ENCODE measurements around the gene RASGEF1C. TPM values are rescaled to one million over a fixed set of nuclear protein-coding genes. Genes with fewer than 3 reads are reported as not detected.

RASGEF1C gene
- total RNA-seq, 1 experiment from 2014 or later = 0.29 TPM

DNA sequence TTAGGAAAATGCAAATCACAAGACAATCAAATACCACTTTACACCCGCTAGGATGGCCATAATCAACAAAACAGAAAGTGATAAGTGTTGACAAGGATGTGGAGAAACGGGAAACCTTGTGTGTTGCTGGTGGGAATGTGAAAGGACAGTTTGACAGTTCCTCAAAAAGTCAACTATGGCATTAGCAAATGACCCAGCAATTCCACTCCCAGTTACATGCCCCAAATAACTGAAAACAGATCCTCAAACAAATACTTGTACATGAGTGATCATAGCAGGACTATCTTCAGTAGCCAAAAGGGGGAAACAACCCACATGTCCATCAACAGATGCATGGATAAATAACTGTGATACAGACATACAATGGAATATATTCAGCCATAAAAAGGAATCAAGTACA, 21.2 kb downstream of the RASGEF1C start:
- no peaks in the 10 kb centered on the region for H3K9me2 ChIP-seq (replicated peaks; ENCODE audit: low read length)
- DNase-seq (no peak), ATAC-seq (no peak)
- TF ChIP-seq EZH2phosphoT487 (IDR thresholded peaks at IDR 0.05; ENCODE audit: borderline replicate concordance, low read length) (no peak), EZH2 (IDR thresholded peaks at IDR 0.05; ENCODE audit: low read length, unreplicated experiment) (no peak)
- TF ChIP-seq, protein P1, sequence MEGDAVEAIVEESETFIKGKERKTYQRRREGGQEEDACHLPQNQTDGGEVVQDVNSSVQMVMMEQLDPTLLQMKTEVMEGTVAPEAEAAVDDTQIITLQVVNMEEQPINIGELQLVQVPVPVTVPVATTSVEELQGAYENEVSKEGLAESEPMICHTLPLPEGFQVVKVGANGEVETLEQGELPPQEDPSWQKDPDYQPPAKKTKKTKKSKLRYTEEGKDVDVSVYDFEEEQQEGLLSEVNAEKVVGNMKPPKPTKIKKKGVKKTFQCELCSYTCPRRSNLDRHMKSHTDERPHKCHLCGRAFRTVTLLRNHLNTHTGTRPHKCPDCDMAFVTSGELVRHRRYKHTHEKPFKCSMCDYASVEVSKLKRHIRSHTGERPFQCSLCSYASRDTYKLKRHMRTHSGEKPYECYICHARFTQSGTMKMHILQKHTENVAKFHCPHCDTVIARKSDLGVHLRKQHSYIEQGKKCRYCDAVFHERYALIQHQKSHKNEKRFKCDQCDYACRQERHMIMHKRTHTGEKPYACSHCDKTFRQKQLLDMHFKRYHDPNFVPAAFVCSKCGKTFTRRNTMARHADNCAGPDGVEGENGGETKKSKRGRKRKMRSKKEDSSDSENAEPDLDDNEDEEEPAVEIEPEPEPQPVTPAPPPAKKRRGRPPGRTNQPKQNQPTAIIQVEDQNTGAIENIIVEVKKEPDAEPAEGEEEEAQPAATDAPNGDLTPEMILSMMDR (conservative IDR thresholded peaks at IDR 0.05; ENCODE audit: low read depth, low read length) = no peak
- peaks cover 3% of the 10 kb centered on the region; the same call in 1 of the 2 replicates for H3K4me1 ChIP-seq (ENCODE audit: insufficient read depth, low read length)
- H3K36me3 ChIP-seq (ENCODE audit: low read depth, low read length) = no peaks in the 10 kb centered on the region
- H3K9ac ChIP-seq (ENCODE audit: low read length) = no peak overlapping the region
- BruUV-seq (replicated peaks) = no TSS peak
- no peaks in the 10 kb centered on the region for H4K20me1 ChIP-seq (ENCODE audit: low read length)
- no peaks in the 10 kb centered on the region for H3K27me3 ChIP-seq (ENCODE audit: low read length)
- CTCF ChIA-PET = no interaction called here
- no peak overlapping the region for H2AFZ ChIP-seq (ENCODE audit: low read length)
- no peak overlapping the region for H3K4me2 ChIP-seq (ENCODE audit: low read length)
- H3K79me2 ChIP-seq (ENCODE audit: low read length) = no peaks in the 10 kb centered on the region
- no peaks in the 10 kb centered on the region for H3K9me3 ChIP-seq (ENCODE audit: low read length)
- H3F3A ChIP-seq (ENCODE audit: low read length, unreplicated experiment) = no peaks in the 10 kb centered on the region
- no peak overlapping the region for H3K27ac ChIP-seq (ENCODE audit: low read length)
- POLR2A ChIA-PET (ENCODE audit: unreplicated experiment) = no interaction called here
- intact Hi-C loops (cut with micrococcal nuclease) = no loop called here
- H3K4me3 ChIP-seq (ENCODE audit: low read length) = no peak overlapping the region

DNA sequence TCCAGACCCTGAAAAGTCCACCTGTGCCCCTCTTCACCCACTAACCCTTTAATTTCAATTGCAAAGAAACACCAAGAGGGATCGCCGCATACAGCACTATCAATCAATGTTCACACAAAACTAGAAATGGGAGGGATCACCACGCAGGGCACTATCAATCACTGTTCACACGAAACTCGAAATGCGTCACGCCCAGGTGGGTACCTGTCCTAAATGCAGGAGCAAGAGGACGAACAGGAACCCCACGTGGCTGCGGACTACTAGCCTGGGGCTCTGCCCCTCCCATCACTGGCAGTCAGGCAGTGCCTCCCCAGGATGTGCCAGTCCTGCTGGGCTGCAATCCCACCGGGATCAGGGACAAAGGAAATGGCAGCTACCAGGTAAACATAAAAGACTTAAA, 28.2 kb downstream of the RASGEF1C start:
- H3K36me3 ChIP-seq (ENCODE audit: low read depth, low read length) = no peaks in the 10 kb centered on the region
- no peaks in the 10 kb centered on the region for H3K9me2 ChIP-seq (replicated peaks; ENCODE audit: low read length)
- no peaks in the 10 kb centered on the region for H3K4me1 ChIP-seq (ENCODE audit: insufficient read depth, low read length)
- no peaks in the 10 kb centered on the region for H3K27me3 ChIP-seq (ENCODE audit: low read length)
- TF ChIP-seq EZH2phosphoT487 (IDR thresholded peaks at IDR 0.05; ENCODE audit: borderline replicate concordance, low read length) (no peak), EZH2 (IDR thresholded peaks at IDR 0.05; ENCODE audit: low read length, unreplicated experiment) (no peak)
- TF ChIP-seq, protein P1 (conservative IDR thresholded peaks at IDR 0.05; ENCODE audit: low read depth, low read length) = no peak
- H4K20me1 ChIP-seq (ENCODE audit: low read length) = no peaks in the 10 kb centered on the region
- ATAC-seq = no peak
- no peak overlapping the region for H3K4me2 ChIP-seq (ENCODE audit: low read length)
- H2AFZ ChIP-seq (ENCODE audit: low read length) = no peak overlapping the region
- no peak overlapping the region for H3K9ac ChIP-seq (ENCODE audit: low read length)
- no TSS peak for BruUV-seq (replicated peaks)
- H3K79me2 ChIP-seq (ENCODE audit: low read length) = no peaks in the 10 kb centered on the region
- ChIA-PET POLR2A (ENCODE audit: unreplicated experiment) (no interaction called here), CTCF (no interaction called here)
- no peaks in the 10 kb centered on the region for H3F3A ChIP-seq (ENCODE audit: low read length, unreplicated experiment)
- DNase-seq = no peak
- intact Hi-C loops (cut with micrococcal nuclease) = no loop called here
- H3K4me3 ChIP-seq (ENCODE audit: low read length) = no peak overlapping the region
- no peak overlapping the region for H3K27ac ChIP-seq (ENCODE audit: low read length)
- no peaks in the 10 kb centered on the region for H3K9me3 ChIP-seq (ENCODE audit: low read length)

DNA sequence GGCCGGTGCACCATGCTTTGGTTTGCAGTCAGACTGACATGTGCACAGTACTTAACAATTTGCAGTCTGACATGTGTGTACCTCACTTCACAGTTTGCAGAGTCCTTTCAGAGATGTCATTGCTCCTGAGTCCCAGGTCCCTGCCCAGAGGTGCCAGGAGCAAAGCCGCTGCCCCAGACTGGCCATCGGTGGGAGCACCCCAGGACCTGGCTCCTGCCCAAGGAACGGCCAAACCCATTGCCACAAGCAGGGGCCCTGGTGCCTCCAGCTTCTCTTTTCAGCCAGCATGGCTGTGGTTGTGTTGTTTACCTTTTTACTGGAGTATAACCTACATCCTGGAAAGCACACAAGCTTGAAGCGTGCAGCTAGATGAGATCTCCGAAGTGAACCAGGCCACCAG, 28.6 kb downstream of the RASGEF1C start:
- Histone ChIP-seq H3K27me3 (ENCODE audit: low read length) (no peaks in the 10 kb centered on the region), H4K20me1 (ENCODE audit: low read length) (no peaks in the 10 kb centered on the region), H3K36me3 (ENCODE audit: low read depth, low read length) (no peaks in the 10 kb centered on the region), H3K4me3 (ENCODE audit: low read length) (no peak overlapping the region), H3K79me2 (ENCODE audit: low read length) (no peaks in the 10 kb centered on the region), H3K4me2 (ENCODE audit: low read length) (no peak overlapping the region), H3K9me3 (ENCODE audit: low read length) (no peaks in the 10 kb centered on the region), H3F3A (ENCODE audit: low read length, unreplicated experiment) (no peaks in the 10 kb centered on the region), H3K9ac (ENCODE audit: low read length) (no peak overlapping the region), H2AFZ (ENCODE audit: low read length) (no peak overlapping the region), H3K4me1 (ENCODE audit: insufficient read depth, low read length) (no peaks in the 10 kb centered on the region), H3K27ac (ENCODE audit: low read length) (no peak overlapping the region), H3K9me2 (replicated peaks; ENCODE audit: low read length) (no peaks in the 10 kb centered on the region)
- no peak for ATAC-seq
- TF ChIP-seq, protein P1 (conservative IDR thresholded peaks at IDR 0.05; ENCODE audit: low read depth, low read length) = no peak
- no peak for TF ChIP-seq EZH2phosphoT487 (IDR thresholded peaks at IDR 0.05; ENCODE audit: borderline replicate concordance, low read length)
- TF ChIP-seq EZH2 (IDR thresholded peaks at IDR 0.05; ENCODE audit: low read length, unreplicated experiment) = no peak
- POLR2A ChIA-PET (ENCODE audit: unreplicated experiment) = no interaction called here
- intact Hi-C loops (cut with micrococcal nuclease) = no loop called here
- no peak for DNase-seq
- CTCF ChIA-PET = no interaction called here
- BruUV-seq (replicated peaks) = no TSS peak

Data from PC-3 (cell line).